GM13976 (cell line): Measurements from ENCODE around the gene TMED8.

ENCODE experiments used
- DNase-seq: peaks from one replicate; pipeline ENCODE4 v3.0.0; 2012; ENCODE audit warnings: low spot score
- CTCF ChIP-seq: IDR thresholded peaks from 2 replicates; pipeline ENCODE4 v1.5.1; 2012; ENCODE audit warnings: borderline replicate concordance, mild to moderate bottlenecking; ENCODE audit not compliant: insufficient read depth; ENCODE audit errors: extremely low read depth, missing control alignments, control extremely low read depth
- in situ Hi-C: fragments of 300-500 bp; cut with MboI; formaldehyde crosslinking; loops from one replicate; pipeline ENCODE4 v1.12.0; 2022; ENCODE audit warnings: low sequenced_read_pairs, mixed read lengths, inconsistent platforms; ENCODE audit not compliant: unreplicated experiment

TMED8 gene

GRCh38 chr14:77378701-77379100 is 1.8 kb upstream of the TMED8 start:
- in situ Hi-C loops: no loop called here
- no peak for DNase-seq
- TF ChIP-seq CTCF: no peak

- in situ Hi-C loops: no loop called here
- no peak for TF ChIP-seq CTCF
- DNase-seq: no peak
Measured at GRCh38 chr14:77377502-77377844, 579 bp upstream of the TMED8 start.

DNA sequence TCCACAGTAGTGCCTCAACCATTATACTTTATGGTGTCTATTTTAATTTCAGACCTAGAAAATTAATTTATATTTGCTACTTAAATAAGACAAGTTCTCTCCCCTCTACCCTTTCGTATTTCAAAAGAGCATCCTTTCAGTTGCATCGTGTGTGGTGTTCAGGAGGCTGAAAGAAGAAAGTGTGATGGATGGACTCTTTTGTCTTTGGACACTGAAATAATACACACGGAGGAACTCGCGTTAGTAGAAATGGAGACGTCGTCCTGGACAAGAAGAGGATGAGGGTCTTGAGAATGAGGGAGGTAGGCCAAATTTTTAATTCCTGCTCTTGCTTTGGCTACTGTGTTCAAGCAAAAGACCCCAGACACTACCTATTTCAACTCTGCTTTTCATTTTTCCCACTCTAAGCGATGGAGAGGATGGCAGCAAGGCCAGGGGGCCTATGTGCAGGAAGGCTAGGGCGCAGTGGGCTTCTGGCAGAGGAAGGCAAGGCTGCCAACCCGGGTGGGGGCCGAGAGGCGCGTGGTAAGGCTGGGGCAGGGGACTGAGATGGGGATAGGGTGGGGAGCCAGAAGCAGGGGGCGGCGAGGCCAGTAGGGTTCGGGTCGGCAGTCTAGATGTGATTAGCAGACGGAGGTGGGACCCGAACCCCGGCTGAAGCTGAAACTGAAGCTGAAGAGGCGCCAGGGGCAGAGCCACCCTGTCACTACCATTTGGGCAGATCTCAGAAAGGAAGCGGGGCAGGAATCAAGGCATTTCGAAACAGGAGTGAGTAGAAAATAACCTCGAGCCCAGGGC is 722 bp downstream of the TMED8 start:
- peak; percentile 47 for DNase-seq
- in situ Hi-C loops: no loop called here
- TF ChIP-seq CTCF: no peak

DNA sequence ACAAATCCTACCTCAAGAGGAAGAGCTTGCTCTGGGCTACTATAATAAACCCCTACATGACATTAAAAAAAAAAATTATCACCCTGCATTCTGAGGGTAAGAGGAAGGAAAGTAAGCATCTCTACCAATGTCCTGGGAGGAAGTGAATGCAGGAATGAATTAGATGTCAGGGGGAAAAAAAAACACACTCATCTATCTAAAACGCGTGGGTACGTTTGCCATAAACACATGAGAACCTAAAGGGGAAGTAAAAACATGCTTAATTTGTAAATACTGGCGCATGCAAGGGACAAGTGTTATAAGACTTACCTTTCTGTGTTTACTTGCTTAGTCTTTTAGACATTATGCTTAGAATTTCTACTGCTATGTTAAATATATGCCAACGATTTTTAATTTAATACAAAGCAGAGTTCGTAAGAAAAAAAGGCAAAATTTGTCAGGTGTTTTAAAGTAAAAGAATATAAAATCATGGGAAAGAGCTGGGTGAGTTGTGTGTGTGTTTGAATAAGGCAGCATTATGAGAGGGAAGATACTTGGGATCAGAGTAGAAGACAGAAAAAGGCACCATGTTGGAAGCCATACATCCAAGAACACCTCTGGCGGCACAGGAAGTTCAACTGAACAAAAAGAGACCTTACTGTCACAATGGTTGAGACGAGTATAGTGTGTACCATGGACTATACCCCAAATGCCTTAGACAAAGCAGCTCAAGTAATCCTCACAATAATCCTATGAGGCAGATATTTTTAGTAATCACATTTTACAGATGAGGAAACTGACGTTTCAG is 1.5 kb downstream of the TMED8 start:
- DNase-seq: no peak
- no peak for TF ChIP-seq CTCF
- in situ Hi-C loops: no loop called here

DNA sequence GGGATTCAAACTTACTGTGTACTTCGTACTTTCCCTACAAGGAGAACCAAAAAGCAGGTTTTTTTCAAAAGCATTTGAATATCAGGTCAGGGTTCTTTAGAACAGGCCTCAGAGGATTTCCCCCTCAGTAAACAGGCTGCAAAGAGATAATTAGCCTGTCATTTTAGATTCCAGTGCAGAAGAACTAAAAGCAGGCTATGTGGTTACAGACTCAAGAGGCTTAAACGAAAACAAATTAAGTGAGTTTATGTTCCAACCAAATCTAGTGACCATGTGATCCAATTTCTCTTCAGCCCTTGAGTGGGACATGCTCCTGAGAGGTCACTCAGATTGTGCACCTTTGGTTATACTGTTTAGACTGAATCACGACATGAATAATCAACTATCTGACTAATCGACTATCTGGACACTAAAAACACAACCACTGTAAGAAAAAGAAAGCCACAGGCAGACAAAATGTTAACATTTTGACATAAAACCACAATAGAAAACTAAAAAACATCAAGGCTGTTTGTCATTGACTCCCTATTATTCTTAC is 4.5 kb downstream of the TMED8 start:
- in situ Hi-C loops: no loop called here
- peak; percentile 60 for DNase-seq
- no peak for TF ChIP-seq CTCF

- no peak for TF ChIP-seq CTCF
- DNase-seq: no peak
- in situ Hi-C loops: no loop called here
Measured at GRCh38 chr14:77369285-77369684, 7.6 kb downstream of the TMED8 start.
